Lung (tissue), 12 donors: Measurements from ENCODE around the gene DROSHA. TPM values are rescaled to one million over a fixed set of nuclear protein-coding genes. Genes with fewer than 3 reads are reported as not detected.

Experiments used
- ATAC-seq: fragments of 200-7000 bp; cut with Tn5 transposase; one replicate; pipeline ENCODE4 v1.9.1; 2020; ENCODE audit warnings: moderate number of reproducible peaks; ENCODE audit not compliant: insufficient read depth, low FRiP score
- DNase-seq, 3 donors: peaks; one replicate each; pipeline ENCODE4 v3.0.0-alpha.2; 2013 to 2017
- H3K27ac ChIP-seq, 2 donors: one replicate each; pipeline ENCODE4 v1.5.1; 2013; ENCODE audit warnings: mild to moderate bottlenecking in 2 of 2, moderate library complexity in 2 of 2, control low read depth in 1 of 2, inconsistent platforms in 1 of 2, low read depth in 1 of 2, low read length in 1 of 2
- H3K27me3 ChIP-seq, 3 donors: one replicate each; pipeline ENCODE4 v1.5.1; 2013; ENCODE audit warnings: low read length in 2 of 3; ENCODE audit not compliant: control insufficient read depth in 3 of 3, insufficient read depth in 3 of 3
- H3K36me3 ChIP-seq, 4 donors: one replicate each; pipeline ENCODE4 v1.5.1; 2013; ENCODE audit warnings: low read length in 4 of 4, mild to moderate bottlenecking in 1 of 4, moderate library complexity in 1 of 4; ENCODE audit not compliant: control insufficient read depth in 4 of 4, insufficient read depth in 4 of 4
- H3K4me1 ChIP-seq, 5 donors: one replicate each; pipeline ENCODE4 v1.5.1; 2013; ENCODE audit warnings: low read length in 5 of 5, mild to moderate bottlenecking in 2 of 5, moderate library complexity in 1 of 5; ENCODE audit not compliant: control insufficient read depth in 5 of 5, insufficient read depth in 5 of 5
- H3K4me3 ChIP-seq: one replicate; pipeline ENCODE4 v1.5.1; 2013; ENCODE audit warnings: mild to moderate bottlenecking, control low read depth, moderate library complexity
- H3K9ac ChIP-seq, 2 donors: one replicate each; pipeline ENCODE4 v1.5.1; 2013; ENCODE audit warnings: low read length in 2 of 2, control low read depth in 1 of 2; ENCODE audit not compliant: insufficient read depth in 1 of 2
- H3K9me3 ChIP-seq, 4 donors: one replicate each; pipeline ENCODE4 v1.5.1; 2013; ENCODE audit warnings: low read length in 3 of 4, mild to moderate bottlenecking in 1 of 4, moderate library complexity in 1 of 4; ENCODE audit not compliant: control insufficient read depth in 4 of 4, insufficient read depth in 3 of 4
- CTCF ChIP-seq: IDR thresholded peaks from 2 replicates; pipeline ENCODE4 v1.5.1; 2012; ENCODE audit warnings: mild to moderate bottlenecking; ENCODE audit errors: control extremely low read depth, extremely low read depth
- WGBS, 2 donors: extraction: QIAGEN DNeasy Blood & Tissue Kit; methylation state at CpG; one replicate each; pipeline ENCODE4 v1.1.7; 2013; 5-methylcytosine and 5-hydroxymethylcytosine counted together
- polyA plus RNA-seq, 2 donors: library from polyadenylated mRNA; stranded (reverse); fragments of 200-250 nt; gene quantifications; one replicate each; pipeline ENCODE4 v1.2.1, GENCODE V29; 2013
- total RNA-seq, 2 donors: library from RNA; depleted of rRNA in 1 of 2; stranded (reverse); fragments of >200 nt in 1 of 2; gene quantifications; one replicate each; pipeline ENCODE4 v1.2.1, GENCODE V29; 2014 to 2021
- donor health status: control.
- donor health status: control.
- donor health status: Bipolar disorder and iron deficiency.
- donor health status: healthy.
- donor health status: DM: yes; HTN: yes; CAD: no.

The DROSHA gene
- total and polyA plus RNA-seq, 4 donors, result 16.2 to 92.0 (median 49.9) TPM

GRCh38 chr5:31393126-31393525 lies 138.8 kb downstream of the DROSHA start:
- Histone ChIP-seq H3K9ac (no peak overlapping the region), H3K4me3 (no peak overlapping the region), H3K27ac (no peak overlapping the region), H3K36me3 (no peaks in the 10 kb centered on the region), H3K9me3 (peaks cover 0 to 11% (median 2%) of the 10 kb centered on the region in 4 donors), H3K4me1 (no peaks in the 10 kb centered on the region), H3K27me3 (no peaks in the 10 kb centered on the region)
- WGBS, 2 donors, result 76% methylated on average over 6 of the region's 6 CpGs
- DNase-seq, result no peak
- no peak for TF ChIP-seq CTCF
- no peak for ATAC-seq

DNA sequence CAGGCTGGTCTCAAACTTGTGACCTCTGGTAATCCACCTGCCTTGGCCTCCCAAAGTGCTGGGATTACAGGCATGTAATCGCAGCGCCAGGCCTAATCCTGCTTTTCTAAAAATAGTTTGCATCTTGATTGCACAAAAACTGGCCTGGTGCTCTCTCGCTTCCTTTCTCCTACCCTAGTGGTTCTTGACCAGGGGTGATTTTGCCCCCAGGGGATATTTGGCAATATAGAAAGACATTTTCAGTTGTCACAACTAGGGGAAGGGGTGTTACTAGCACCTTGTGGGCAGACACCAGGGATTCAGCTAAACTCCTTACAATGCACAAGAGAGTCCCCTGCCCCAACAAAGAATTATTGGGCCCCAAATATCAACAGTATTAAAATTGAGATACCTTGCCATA lies 139.8 kb downstream of the DROSHA start:
- H3K27ac ChIP-seq, result no peak overlapping the region
- ATAC-seq (no peak), DNase-seq (no peak)
- H3K9me3 ChIP-seq, result peaks cover 0 to 16% (median 2%) of the 10 kb centered on the region in 4 donors
- H3K4me3 ChIP-seq, result no peak overlapping the region
- WGBS, 2 donors, result 54 to 85% methylated on average over 3 of the region's 3 CpGs
- H3K36me3 ChIP-seq, result no peaks in the 10 kb centered on the region
- no peaks in the 10 kb centered on the region for H3K27me3 ChIP-seq
- no peak overlapping the region for H3K9ac ChIP-seq
- no peak for TF ChIP-seq CTCF
- H3K4me1 ChIP-seq, result no peaks in the 10 kb centered on the region

GRCh38 chr5:31390256-31390655 lies 141.6 kb downstream of the DROSHA start:
- H3K36me3 ChIP-seq, result no peaks in the 10 kb centered on the region
- no peak for ATAC-seq
- H3K9me3 ChIP-seq, result peaks cover 0 to 16% (median 2%) of the 10 kb centered on the region in 4 donors
- H3K27me3 ChIP-seq, result no peaks in the 10 kb centered on the region
- no peak overlapping the region for H3K27ac ChIP-seq
- H3K9ac ChIP-seq, result no peak overlapping the region
- no peak overlapping the region for H3K4me3 ChIP-seq
- TF ChIP-seq CTCF, result no peak
- WGBS, 2 donors, result 81 to 83% methylated on average over 5 of the region's 5 CpGs
- no peaks in the 10 kb centered on the region for H3K4me1 ChIP-seq
- no peak for DNase-seq
